GM18505 (cell line): ENCODE data around the gene ADRA2A.

Experiments
- ATAC-seq: cut with Tn5 transposase; IDR thresholded peaks from one replicate; pipeline ENCODE4 v1.9.1; 2021; ENCODE audit not compliant: unreplicated experiment
- POLR2A ChIP-seq: IDR thresholded peaks from 4 replicates; pipeline ENCODE4 v1.6.1; 2011; ENCODE audit warnings: borderline replicate concordance; ENCODE audit not compliant: insufficient read depth, insufficient read length; ENCODE audit errors: extremely low read depth

The ADRA2A gene

GRCh38 chr10:111076682-111077478 is at the start of gene ADRA2A:
ADRA2A (plus strand) TSS chr10:111077029; CDS start chr10:111077997, 968 bp downstream.
- no peak for TF ChIP-seq POLR2A
- no peak for ATAC-seq

- no peak for ATAC-seq
- no peak for TF ChIP-seq POLR2A
These were observed 46.6 kb upstream of the ADRA2A start for GRCh38 chr10:111030042-111030750.

GRCh38 chr10:111034598-111035310 is 42.1 kb upstream of the ADRA2A start:
- ATAC-seq: no peak
- TF ChIP-seq POLR2A: no peak

- no peak for ATAC-seq
These were observed 41.3 kb upstream of the ADRA2A start for GRCh38 chr10:111035542-111035941.

GRCh38 chr10:111037858-111038257 is 39.0 kb upstream of the ADRA2A start:
- TF ChIP-seq POLR2A: no peak
- no peak for ATAC-seq

More at GRCh38 chr10:111035542-111035941, 41.3 kb upstream of the ADRA2A start:
- no peak for TF ChIP-seq POLR2A

GRCh38 chr10:111039522-111039921 is 37.3 kb upstream of the ADRA2A start:
- TF ChIP-seq POLR2A: no peak
- ATAC-seq: no peak

- TF ChIP-seq POLR2A: no peak
- no peak for ATAC-seq
These were observed 19.8 kb upstream of the ADRA2A start for GRCh38 chr10:111057006-111057405.

GRCh38 chr10:111063471-111063870 is 13.4 kb upstream of the ADRA2A start:
- no peak for TF ChIP-seq POLR2A
- ATAC-seq: no peak

- no peak for ATAC-seq
These were observed 4.6 kb upstream of the ADRA2A start for GRCh38 chr10:111072232-111072631.

GRCh38 chr10:111075577-111076185 is 1.1 kb upstream of the ADRA2A start:
- no peak for TF ChIP-seq POLR2A
- no peak for ATAC-seq

More at GRCh38 chr10:111072232-111072631, 4.6 kb upstream of the ADRA2A start:
- TF ChIP-seq POLR2A: no peak

- ATAC-seq: peak; percentile 76
These were observed 593 bp upstream of the ADRA2A start for GRCh38 chr10:111076191-111076681.

GRCh38 chr10:111077479-111077784 is 603 bp downstream of the ADRA2A start:
- TF ChIP-seq POLR2A: no peak
- ATAC-seq: no peak

More at GRCh38 chr10:111076191-111076681, 593 bp upstream of the ADRA2A start:
- no peak for TF ChIP-seq POLR2A
